Stimulated activated CD4-positive, alpha-beta T cell treated with anti-CD3 and anti-CD28 coated beads, Interleukin-15, amount 100 ng/mL, for 24 hours (primary cell): ENCODE data around the gene PDK4.
"Not testable (repeated sequence)": the region's sequence is repeated elsewhere in the genome, so short reads cannot be mapped to it uniquely, and the experiment has no call there.

Experiments
- DNase-seq: peaks from one replicate; pipeline ENCODE4 v3.0.0-alpha.2; 2020

Gene PDK4

DNA sequence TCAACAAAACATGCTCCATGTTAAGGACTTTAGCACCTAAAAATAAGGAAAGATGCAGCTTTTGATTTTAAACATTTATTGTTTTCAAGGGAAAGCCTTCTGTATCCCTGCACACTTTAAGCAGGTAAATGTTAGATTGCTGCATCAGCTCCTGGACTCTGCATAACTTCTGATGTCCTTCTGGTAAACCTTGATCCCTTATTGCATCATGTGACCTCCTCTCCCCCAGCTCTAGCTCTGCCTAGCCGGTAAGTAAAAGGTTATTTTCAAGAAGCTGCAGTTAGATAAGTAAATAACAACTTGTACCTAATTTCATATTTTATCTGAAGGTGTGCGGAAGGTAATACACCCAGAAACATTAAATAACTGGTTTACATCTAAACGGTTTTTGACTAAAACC, 37.5 kb downstream of the PDK4 start:
- no peak for DNase-seq

- DNase-seq = no peak
Observed at GRCh38 chr7:95556777-95557176, 39.5 kb downstream of the PDK4 start.

DNA sequence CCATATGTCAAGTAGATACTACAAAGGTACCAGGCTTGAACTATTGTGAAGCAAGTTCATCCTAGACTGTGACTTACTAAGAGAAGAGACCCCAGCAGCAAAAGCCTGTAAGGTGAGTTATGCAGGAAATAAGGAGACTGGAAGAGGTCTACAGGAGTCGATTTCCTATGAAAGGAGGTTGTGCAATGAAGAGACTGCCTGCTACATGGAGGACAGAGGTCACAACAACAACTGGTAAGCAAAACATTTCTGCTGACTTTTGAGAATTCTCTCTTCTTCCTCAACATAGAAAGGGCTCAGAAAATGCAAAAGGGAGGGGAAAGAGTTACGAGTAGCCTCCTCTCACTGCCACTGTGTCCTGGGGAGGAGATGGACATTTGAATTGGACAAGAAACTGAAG, 42.4 kb downstream of the PDK4 start:
- DNase-seq = no peak

- DNase-seq = not testable (repeated sequence)
Observed at GRCh38 chr7:95552010-95552926, 44.0 kb downstream of the PDK4 start.

GRCh38 chr7:95550546-95550945, 45.8 kb downstream of the PDK4 start:
- no peak for DNase-seq

GRCh38 chr7:95549818-95550529, 46.3 kb downstream of the PDK4 start:
- DNase-seq = no peak

DNA sequence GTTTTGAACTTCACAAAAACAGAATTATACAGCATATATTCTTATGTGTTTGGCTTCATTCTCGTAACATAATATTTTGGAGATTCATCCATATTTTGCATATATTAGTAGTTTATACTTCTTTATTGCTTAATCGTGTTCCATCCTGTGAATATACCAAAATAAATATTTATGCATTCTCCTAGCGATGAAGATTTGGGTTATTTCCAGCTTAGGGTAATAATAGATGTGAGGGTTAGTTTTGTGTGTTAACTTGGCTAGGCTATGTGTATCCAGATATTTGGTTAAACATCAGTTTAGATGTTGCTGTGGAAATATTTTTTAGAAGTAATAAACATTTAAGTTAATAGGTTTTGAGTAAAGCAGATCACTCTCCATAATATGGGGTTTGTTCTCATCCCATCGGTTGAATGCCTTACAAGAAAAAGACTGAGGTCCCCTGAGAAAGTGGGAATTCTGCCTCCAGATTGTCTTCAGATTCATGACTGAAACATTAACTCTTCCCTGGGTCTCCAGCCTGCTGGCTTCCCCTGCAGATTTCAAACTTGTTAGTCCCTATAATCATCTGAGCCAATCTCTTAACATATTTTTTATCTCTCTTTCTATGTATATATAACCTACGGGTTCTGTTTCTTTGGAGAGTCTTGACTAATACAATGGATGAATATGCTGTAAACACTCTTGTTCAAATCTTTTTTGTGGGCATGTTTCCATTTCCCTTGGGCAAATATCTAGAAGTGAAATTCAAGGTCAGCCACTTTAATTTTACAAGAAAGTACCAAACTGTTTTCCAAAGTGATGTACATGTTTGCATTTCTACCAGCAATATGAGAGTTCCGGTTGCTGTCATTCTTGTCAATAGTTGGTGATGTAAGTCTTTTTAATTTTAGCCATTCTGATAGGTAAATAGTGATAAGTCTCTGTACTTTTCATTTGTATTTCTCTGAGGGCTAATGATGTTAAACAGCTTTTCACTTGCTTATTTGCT, 48.7 kb downstream of the PDK4 start:
- DNase-seq = no peak

DNA sequence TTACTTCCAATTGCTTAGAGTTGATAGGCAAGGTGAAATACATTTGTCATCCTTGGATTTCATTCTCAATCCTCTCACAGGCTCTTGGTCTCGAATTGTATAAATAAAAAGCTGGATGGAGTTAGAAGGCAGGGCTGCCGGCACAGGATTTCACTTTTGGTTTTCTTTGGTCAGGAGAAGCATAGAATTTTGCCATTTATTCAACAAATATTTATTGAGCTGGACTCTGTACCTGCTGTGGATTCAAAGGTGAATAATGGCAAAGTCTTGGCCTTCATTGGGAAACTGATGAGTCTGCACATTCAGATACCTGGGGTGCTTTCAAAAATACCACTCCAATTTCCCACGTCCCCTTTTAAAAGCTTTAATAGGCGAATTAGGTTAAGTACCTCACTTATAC, 49.7 kb downstream of the PDK4 start:
- no peak for DNase-seq

- DNase-seq = no peak
Observed at GRCh38 chr7:95545673-95546072, 50.6 kb downstream of the PDK4 start.

DNA sequence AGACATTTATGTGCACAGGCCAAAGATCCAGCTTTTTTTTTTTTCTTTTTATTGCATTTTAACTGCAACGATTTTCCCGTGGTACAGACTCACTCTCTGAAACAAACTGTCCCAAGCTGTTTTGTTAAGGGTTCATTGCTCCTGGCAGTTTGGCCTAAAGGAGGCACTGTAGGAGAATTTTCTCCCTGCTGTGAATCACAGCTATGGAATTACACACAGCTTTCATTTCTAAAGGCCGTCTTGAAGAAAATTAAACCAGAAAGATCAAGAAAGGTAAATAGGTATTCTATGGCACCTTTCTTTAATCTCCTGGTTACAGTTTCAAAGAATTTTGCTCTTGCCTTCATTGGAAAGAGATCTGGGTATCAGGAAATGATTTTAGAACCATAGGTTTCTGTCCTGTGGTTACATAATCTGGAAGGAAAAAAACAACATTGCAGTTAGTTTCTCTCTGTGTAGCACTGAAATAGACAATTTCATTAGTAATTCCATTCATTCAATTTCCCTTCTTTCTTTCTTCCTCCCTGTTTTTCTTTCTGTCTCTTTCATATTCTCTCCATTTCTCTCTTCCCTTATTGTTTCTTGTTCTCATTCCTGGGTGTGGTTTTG, 51.2 kb downstream of the PDK4 start:
- DNase-seq = no peak

DNA sequence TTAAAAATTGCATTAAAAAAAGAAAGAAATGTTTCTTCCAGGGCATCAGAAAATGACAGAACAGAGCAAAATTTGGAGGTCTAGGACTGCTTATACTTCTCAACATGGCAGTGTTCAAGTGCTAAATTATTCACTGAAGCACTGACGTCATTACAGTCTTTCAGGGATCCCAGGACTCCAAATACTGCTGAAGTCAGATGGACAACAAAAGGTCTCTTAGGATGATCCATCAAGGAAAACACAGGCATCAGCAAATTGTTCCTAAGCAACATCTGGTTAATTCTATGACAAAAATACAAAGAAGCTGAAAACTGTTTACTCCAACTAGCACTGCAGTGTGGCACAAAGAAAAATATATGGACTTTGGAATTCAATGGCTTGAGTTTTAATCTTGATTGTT, 52.1 kb downstream of the PDK4 start:
- no peak for DNase-seq

GRCh38 chr7:95543312-95543711, 53.0 kb downstream of the PDK4 start:
- no peak for DNase-seq

- no peak for DNase-seq
Observed at GRCh38 chr7:95540366-95540765, 56.0 kb downstream of the PDK4 start.

- DNase-seq = no peak
Observed at GRCh38 chr7:95539426-95539825, 56.9 kb downstream of the PDK4 start.

DNA sequence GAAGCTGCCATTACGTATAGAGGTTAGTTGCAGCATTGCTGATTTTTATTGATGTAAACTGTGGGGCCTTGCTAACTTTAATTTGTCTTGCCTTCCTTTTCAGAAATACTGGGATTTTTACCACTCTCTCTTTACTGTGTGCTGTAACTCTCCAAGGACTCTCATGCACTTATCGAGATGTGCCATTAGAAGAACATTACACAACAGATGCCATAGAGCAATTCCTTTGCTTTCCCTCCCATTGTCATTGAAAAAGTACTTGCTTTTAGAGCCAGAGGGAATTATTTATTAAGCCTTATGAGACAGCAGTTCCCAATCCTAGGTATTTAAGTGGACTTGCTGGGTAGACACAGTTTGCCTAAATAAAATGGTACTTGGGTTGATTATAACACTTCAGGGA, 58.8 kb downstream of the PDK4 start:
- DNase-seq = no peak

DNA sequence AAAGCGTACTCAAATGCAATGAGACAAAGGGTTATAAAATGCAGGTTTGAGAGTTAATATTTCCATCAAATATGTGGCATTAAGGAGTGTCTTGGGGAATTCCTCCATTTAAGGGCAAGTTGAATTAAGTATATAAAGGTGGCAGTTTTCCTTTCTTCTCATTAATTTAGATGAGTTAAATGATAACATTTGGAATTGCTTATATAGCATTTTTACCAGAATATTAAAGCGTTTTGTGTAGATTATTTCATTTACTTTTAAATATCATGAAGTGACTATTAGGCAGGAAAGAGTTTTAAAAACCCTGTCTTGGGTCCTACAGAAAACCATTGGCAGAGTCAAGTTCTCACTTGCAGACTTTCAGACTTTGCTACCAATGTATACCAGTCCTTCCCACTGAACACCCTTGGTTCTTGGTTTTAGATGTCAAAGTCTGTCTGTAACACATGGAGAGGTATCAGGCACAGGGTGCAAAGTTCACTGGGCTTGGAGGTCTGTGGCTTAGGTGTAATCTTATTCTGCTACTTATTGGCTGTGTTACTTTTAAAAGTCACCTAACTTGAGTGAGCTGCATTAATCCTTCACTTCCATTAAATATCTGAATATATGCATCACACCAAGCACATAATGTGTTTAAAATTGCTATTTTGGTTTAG, 59.5 kb downstream of the PDK4 start:
- DNase-seq = no peak

DNA sequence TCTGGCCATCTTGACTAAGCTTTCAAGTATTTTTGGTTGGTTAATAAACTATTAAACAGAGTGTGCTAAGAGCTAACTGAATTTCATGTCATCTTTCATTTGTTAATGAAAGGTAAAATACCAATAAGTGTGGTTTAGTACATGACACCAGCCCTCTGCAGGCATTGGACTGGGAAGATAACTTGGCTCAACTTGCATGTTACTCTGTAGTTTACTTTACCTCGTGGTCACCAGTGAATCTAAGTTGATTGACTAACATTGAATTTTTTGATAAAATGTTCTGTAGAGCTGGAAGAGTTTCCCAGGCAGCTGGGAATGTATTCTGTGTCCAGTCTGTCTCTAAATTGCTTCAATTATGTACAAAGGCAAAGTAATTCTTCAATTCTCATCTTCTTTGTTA, 60.7 kb downstream of the PDK4 start:
- no peak for DNase-seq

DNA sequence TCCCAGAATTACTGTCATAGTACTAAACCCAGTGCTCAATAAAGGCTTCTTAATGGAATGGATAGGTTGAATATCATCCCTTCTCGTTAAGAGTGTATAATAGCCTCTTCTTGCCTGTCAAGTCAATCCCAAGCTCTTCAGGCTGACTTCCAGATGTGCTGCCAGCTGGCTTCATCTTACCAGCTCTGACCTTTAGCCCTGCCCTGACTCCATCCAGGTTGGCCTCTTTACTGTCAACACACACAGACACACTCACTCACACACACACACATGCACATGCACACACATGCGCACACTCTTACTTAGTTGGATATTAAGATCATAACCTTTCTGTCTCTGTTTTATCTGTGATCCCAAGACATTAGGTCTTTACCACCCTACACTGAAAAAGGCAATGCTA, 61.5 kb downstream of the PDK4 start:
- DNase-seq = no peak
